Measurements from ENCODE around the gene CYSRT1. TPM values are rescaled to one million over a fixed set of nuclear protein-coding genes. Genes with fewer than 3 reads are reported as not detected.
A peak's percentile ranks its signal among the peaks of the same experiment; 100 is the strongest.

CYSRT1 gene
- total RNA-seq, 1 donor from 2014 or later: 0.17 TPM

- no peak overlapping the region for H3K4me3 ChIP-seq (ENCODE audit: low read depth, low read length)
- DNase-seq (ENCODE audit: low read depth): no peak
- TF ChIP-seq CTCF (conservative IDR thresholded peaks at IDR 0.05; ENCODE audit: low read depth, low read length): no peak
Observed at GRCh38 chr9:137195525-137196220, 29.3 kb upstream of the CYSRT1 start.

- no peak for TF ChIP-seq CTCF (conservative IDR thresholded peaks at IDR 0.05; ENCODE audit: low read depth, low read length)
- no peak for DNase-seq (ENCODE audit: low read depth)
- peak overlapping the region; percentile 54 for H3K4me3 ChIP-seq (ENCODE audit: low read depth, low read length)
Observed at GRCh38 chr9:137198051-137198901, 26.7 kb upstream of the CYSRT1 start.

GRCh38 chr9:137198902-137199283 lies 26.1 kb upstream of the CYSRT1 start:
- DNase-seq (ENCODE audit: low read depth): no peak
- TF ChIP-seq CTCF (conservative IDR thresholded peaks at IDR 0.05; ENCODE audit: low read depth, low read length): no peak
- H3K4me3 ChIP-seq (ENCODE audit: low read depth, low read length): peak overlapping the region; percentile 54

GRCh38 chr9:137199411-137200121 lies 25.4 kb upstream of the CYSRT1 start:
- peak overlapping the region; percentile 54 for H3K4me3 ChIP-seq (ENCODE audit: low read depth, low read length)
- DNase-seq (ENCODE audit: low read depth): no peak
- no peak for TF ChIP-seq CTCF (conservative IDR thresholded peaks at IDR 0.05; ENCODE audit: low read depth, low read length)

- H3K4me3 ChIP-seq (ENCODE audit: low read depth, low read length): peak within 1 kb of the TSS; percentile 65
- TF ChIP-seq CTCF (conservative IDR thresholded peaks at IDR 0.05; ENCODE audit: low read depth, low read length): no peak
- peak; percentile 74 for DNase-seq (ENCODE audit: low read depth)
Observed at GRCh38 chr9:137200311-137201204, 24.4 kb upstream of the CYSRT1 start, which contains the start of gene TPRN. TSS of gene TPRN (minus strand) at chr9:137200741. CDS start at chr9:137200711, 30 bp downstream.
